Renal cortical epithelial cell (primary cell): ENCODE measurements around the gene C7. TPM values are rescaled to one million over a fixed set of nuclear protein-coding genes. Genes with fewer than 3 reads are reported as not detected.
"Not testable (repeated sequence)": the region's sequence is repeated elsewhere in the genome, so short reads cannot be mapped to it uniquely, and the experiment has no call there.

Experiments used
- DNase-seq: peaks from one replicate; pipeline ENCODE4 v3.0.0-alpha.2; 2011; ENCODE audit warnings: low read depth
- total RNA-seq: library from RNA; depleted of rRNA; stranded (reverse); fragments of >200 nt; gene quantifications from 2 replicates; pipeline ENCODE4 v1.2.3, GENCODE V29; 2014

Gene C7
- total RNA-seq, 1 donor from 2014 or later = not detected

DNA sequence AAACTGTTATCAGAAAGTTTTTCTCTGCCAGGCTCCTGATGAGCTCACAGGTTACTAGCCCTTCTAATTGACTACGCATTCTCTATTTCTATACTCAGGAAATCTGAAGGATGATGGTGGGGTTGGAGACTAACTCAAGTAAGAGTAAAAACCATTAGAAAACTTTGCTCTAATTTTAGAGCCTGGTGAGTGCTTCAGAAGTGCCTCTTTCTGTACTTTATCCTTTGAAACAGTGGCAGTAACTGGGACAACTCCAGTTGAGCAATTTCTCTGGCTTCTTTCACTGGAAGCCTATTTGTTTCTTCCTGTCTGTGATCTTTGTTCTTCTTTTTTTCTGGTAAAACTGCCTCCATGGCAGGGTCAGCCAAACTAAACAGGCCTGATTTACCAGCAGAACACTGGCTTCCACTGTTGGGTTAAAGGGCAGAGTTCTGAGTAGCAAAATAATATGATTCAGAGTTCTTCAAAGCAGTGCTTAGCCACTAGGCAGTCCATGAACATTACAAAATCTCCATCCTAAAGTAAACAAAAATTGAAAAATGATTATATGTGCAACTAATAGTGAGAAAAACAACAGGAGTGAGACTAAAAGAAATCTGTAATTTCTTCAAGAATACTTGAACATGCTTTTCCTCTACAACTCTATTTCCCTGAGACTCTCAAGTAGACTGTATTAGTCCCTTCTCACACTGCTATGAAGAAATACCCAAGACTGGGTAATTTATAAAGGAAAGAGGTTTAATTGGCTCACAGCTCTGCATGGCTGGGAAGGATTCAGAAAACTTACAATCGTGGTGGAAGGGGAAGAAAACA is 82.1 kb downstream of the C7 start:
- peak; percentile 59 for DNase-seq

DNA sequence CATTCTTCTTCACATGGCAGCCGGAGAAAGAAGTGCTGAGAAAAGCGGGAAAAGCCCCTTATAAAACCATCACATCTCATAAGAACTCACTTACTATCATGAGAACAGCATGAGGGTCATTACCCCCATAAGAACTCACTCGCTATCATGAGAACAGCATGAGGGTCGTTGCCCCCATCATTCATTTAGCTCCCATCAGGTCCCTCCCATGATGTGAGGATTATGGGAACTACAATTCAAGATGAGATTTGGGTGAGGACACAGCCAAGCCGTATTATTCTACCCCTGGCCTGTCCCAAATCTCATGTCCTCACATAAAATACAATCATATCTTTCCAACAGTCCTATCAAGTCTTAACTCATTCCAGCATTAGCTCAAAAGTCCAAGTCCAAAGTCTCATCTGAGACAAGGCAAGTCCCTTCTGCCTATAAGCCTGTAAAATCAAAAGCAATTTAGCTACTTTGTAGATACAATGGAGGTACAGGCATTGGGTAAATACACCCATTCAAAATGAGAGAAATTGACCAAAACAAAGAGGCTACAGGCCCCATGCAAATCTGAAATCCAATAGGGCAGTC is 82.8 kb downstream of the C7 start:
- DNase-seq = no peak

DNA sequence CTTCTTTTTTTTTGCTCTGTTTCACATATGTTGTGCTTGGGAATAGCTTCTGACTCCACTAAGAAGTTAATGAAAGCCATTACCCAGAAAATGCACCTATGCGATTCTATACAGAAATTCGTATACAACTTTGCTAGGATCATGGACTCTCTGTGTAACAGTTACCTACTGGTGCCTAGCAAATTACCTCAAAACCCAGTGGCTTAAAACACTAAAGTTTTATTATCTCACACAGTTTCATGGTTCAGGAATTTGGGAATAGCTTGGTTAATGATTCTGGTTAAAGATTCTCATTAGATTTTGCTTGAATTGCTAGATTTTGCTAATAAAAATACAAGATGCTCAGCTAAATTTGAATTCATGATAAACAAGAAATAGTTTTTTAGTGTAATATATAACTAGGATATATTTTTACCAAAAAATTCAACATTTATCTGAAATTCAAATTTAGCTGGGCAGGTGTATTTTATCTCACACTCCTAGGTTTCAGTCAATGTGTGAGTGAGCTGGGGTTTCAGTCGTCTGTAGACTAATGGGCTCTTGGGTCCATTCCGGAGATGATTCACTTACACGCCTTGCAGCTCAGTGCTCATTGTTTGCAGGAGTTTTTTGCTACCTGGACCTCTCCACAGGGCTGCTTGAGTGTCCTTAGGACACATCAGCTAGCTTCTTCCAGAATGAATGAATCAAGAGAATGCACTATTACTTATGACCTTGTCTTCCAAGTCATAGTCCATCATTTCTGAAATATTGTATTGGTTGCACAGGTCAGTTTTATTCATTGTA is 86.7 kb downstream of the C7 start:
- peak; percentile 67 for DNase-seq

DNA sequence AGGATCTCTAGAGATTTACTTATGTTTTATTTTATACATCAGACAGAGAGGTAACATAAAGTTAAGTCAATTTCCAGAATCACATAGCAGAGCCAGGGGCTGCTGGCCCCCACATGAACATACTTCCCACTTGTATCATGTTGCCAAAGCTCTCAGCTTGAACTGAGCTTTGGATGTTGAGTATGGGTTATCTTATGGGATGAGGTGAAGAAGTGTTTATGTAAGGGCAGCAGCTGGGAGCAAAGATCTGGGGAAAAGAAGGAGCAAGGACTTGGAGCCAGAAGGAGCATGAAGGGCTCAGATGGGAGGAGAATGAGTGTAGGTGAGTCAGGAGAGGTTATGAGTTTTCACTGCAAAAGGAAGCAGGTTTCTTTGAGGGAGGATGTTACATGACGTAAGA is 89.8 kb downstream of the C7 start:
- DNase-seq = no peak

DNA sequence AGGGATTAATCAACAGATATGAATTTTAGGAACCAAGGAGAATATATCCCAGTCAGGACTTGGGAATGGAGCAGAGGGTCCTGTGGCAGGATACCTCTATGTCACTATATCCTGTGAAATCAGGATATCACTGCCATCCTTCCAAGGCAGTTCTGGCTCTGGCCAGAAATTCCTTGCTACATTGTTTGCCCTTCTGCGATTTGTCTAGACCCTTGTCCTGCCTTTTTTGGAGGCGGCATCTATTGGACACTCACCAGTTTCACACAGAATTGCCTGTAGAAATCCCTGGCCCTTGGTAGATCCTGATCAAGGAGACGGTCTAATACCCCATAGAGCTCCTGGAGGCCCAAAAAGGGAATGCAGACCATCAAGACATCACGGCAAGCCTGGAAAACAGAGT is 90.7 kb downstream of the C7 start:
- no peak for DNase-seq

DNA sequence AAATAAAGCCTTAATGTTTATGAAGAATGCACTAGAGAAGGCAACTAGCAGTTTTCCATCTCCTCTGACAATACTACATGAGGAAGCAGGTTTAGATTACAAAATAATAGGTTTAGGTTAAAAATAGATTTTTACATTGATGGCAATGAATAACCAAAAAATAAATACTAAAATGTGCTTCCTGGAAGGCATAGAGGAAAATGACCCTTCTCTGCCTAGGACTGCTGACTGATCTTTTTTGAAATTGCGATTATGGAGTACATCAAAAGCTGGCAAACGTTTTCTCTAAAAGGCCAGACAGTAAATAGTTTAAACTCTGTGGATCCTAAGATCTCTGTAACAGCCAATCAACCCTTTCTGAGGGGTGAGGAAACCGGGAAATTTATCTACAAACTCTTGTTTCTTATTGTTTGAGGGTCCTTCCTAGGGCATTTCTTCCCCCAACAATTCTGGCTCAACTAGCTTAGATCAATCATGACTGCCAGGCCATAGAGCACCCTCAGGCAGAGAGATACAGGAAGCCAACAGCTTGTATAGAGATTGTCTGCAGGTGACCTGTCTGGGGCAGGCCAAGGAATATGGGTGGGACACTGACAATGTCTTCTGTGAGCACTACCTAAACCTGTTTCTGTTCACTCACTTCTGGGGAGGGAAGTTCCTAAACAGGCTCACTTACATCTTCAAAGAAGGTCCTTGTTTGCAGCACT is 94.5 kb downstream of the C7 start:
- DNase-seq = no peak

DNA sequence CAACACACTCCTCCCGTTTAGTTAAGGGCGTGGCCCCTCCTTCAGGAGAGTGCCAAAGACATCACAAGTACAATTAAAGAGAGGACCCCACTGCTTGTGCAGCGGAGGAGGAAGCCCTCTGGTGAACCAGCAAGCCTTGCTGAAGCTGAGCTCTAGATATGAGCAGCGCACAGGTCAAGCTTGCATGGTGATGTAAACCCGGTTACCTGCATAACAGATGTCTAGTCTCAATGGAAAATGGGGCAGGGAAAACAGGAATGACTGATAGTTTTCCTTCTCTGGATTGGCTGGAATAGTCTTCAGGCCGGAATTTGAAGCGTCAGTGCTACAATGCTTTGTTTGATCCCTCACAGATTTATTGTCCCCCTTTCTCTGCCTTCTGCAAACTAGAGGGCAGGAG is 95.6 kb downstream of the C7 start:
- DNase-seq = no peak

DNA sequence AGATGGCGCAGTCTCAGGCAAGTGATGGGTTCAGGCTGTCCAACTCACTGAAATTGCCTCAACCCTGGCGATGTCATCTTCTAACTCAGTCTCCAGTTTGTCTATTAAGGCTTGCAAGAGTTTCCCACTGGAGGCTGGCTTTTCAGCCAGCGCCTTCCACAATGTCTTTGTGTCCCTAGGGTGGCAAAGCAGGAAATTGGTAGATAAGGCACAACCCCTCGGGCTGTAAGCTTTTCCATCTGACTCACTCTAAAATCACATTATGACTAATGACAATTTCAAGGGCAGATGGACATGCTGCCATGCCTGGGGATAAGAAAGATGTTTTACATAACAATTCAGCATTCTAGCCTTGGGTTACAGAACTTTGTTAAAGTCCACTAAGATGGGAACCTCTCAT is 99.9 kb downstream of the C7 start:
- DNase-seq = peak; percentile 41

DNA sequence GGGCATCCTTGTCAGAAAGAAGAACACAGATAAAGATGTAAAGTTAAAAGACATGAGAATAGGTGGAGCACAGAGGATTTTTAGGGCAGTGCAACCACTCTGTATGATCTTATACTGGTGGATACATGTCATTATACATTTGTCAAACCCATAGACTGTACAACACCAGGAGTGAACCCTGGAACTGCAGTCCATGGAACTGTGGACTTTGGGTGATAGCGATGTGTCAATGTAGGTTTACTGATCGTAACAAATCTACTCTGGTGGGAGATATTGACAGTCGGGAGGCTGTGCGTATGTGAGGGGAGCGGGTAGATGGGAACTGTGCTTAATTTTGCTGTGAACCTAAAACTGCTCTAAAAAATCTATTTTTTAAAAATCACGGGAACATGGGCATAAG is 101.3 kb downstream of the C7 start:
- DNase-seq = no peak

DNA sequence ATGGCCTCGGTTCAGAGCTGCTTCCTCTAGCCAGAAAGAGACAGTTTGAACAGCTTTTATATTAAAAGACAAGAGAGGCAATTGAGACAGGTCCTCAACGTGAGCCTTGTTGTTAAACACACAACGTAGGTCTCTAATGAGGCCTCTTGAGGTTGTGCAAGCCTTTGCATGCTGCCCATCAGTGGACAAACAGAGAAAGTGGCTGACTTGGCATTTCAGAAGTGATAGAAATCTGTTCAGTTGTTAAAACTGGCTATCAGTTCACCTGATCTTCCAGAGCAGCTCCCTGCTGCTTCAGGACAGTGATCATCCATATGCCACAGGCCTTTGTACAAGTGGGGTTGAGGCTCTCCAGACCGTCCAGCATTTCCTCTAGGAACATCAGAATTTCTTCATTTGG is 103.0 kb downstream of the C7 start:
- no peak for DNase-seq

DNA sequence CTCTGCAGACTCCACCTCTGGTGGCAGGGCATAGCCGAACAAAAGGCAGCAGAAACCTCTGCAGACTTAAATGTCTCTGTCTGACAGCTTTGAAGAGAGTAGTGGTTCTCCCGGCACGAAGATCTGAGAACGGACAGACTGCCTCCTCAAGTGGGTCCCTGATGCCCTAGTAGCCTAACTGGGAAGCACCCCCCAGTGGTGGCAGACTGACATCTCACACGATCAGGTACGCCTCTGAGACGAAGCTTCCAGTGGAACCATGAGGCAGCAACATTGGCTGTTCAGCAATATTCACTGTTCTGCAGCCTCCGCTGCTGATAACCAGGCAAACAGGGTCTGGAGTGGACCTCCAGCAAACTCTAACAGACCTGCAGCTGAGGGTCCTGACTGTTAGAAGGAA is 113.3 kb downstream of the C7 start:
- not testable (repeated sequence) for DNase-seq

Other genes with a start within 250 kb of the C7 start
- 1.6 and 13.5 TPM in 2 replicates for gene PTGER4, start 229.6 kb upstream of the C7 start, total RNA-seq
- gene TTC33, start 153.5 kb upstream of the C7 start, total RNA-seq = 18.8 and 22.7 TPM in 2 replicates
- 98.4 and 110 TPM in 2 replicates for gene PRKAA1, start 111.1 kb upstream of the C7 start, total RNA-seq
- 168 and 350 TPM in 2 replicates for gene RPL37, start 74.3 kb upstream of the C7 start, total RNA-seq
- 7.0 and 10.8 TPM in 2 replicates for gene CARD6, start 68.1 kb upstream of the C7 start, total RNA-seq
- gene MROH2B, start 161.8 kb downstream of the C7 start, total RNA-seq = not detected in 2 replicates